Neutrophil (primary cell): ENCODE results near the gene SCNN1B.

ENCODE experiments used
- H3K27ac ChIP-seq: fragments of 200-600 bp; sonication (generic); 2 replicates; pipeline ENCODE4 v1.5.1; 2016; ENCODE audit warnings: mild to moderate bottlenecking, moderate library complexity
- H3K27me3 ChIP-seq: fragments of 200-600 bp; sonication (generic); 2 replicates; pipeline ENCODE4 v1.6.0; 2016; ENCODE audit warnings: mild to moderate bottlenecking
- H3K36me3 ChIP-seq: fragments of 200-600 bp; sonication (generic); 2 replicates; pipeline ENCODE4 v1.5.1; 2017
- H3K4me1 ChIP-seq, 2 experiments: fragments of 200-600 bp in 1 of 2; sonication (generic) in 1 of 2; 1 replicate in 1 of 2; 2 replicates in 1 of 2; pipeline versions ENCODE4 v1.5.1 to v1.6.1; 2013 to 2016; ENCODE audit warnings: low read depth in 1 of 2, low read length in 1 of 2, mild to moderate bottlenecking in 1 of 2, moderate library complexity in 1 of 2; ENCODE audit not compliant: control insufficient read depth in 1 of 2, insufficient read depth in 1 of 2
- H3K4me3 ChIP-seq, 2 experiments: fragments of 200-600 bp in 1 of 2; sonication (generic) in 1 of 2; 1 replicate in 1 of 2; 2 replicates in 1 of 2; pipeline ENCODE4 v1.5.1; 2013 to 2016; ENCODE audit warnings: low read depth in 1 of 2, low read length in 1 of 2, mild to moderate bottlenecking in 1 of 2, moderate library complexity in 1 of 2
- H3K9me3 ChIP-seq: fragments of 200-600 bp; sonication (generic); 2 replicates; pipeline ENCODE4 v1.5.1; 2016
- CTCF ChIP-seq: fragments of 200-600 bp; sonication (generic); IDR thresholded peaks from 2 replicates; pipeline ENCODE4 v1.5.1; 2016; ENCODE audit warnings: antibody characterized with exemption

The SCNN1B gene

GRCh38 chr16:23330583-23331249 lies 28.6 kb downstream of the SCNN1B start:
- H3K27ac ChIP-seq = no peak overlapping the region
- no peaks in the 10 kb centered on the region for H3K36me3 ChIP-seq
- no peaks in the 10 kb centered on the region for H3K4me1 ChIP-seq
- H3K9me3 ChIP-seq = no peaks in the 10 kb centered on the region
- H3K27me3 ChIP-seq = no peaks in the 10 kb centered on the region
- TF ChIP-seq CTCF = no peak
- no peak overlapping the region for H3K4me3 ChIP-seq

- Histone ChIP-seq H3K27ac (no peak overlapping the region), H3K4me3 (no peak overlapping the region), H3K4me1 (no peaks in the 10 kb centered on the region), H3K27me3 (no peaks in the 10 kb centered on the region), H3K9me3 (no peaks in the 10 kb centered on the region), H3K36me3 (no peaks in the 10 kb centered on the region)
- no peak for TF ChIP-seq CTCF
These were observed 31.0 kb downstream of the SCNN1B start for GRCh38 chr16:23333034-23333579.

GRCh38 chr16:23333831-23334456 lies 31.8 kb downstream of the SCNN1B start:
- no peaks in the 10 kb centered on the region for H3K36me3 ChIP-seq
- no peak overlapping the region for H3K27ac ChIP-seq
- H3K4me1 ChIP-seq = no peaks in the 10 kb centered on the region
- H3K9me3 ChIP-seq = no peaks in the 10 kb centered on the region
- TF ChIP-seq CTCF = no peak
- H3K27me3 ChIP-seq = no peaks in the 10 kb centered on the region
- H3K4me3 ChIP-seq = no peak overlapping the region

GRCh38 chr16:23334457-23334853 lies 32.4 kb downstream of the SCNN1B start:
- H3K9me3 ChIP-seq = no peaks in the 10 kb centered on the region
- H3K4me3 ChIP-seq = no peak overlapping the region
- no peaks in the 10 kb centered on the region for H3K27me3 ChIP-seq
- no peaks in the 10 kb centered on the region for H3K36me3 ChIP-seq
- TF ChIP-seq CTCF = no peak
- H3K4me1 ChIP-seq = no peaks in the 10 kb centered on the region
- no peak overlapping the region for H3K27ac ChIP-seq

- H3K9me3 ChIP-seq = no peaks in the 10 kb centered on the region
- TF ChIP-seq CTCF = no peak
- no peaks in the 10 kb centered on the region for H3K4me1 ChIP-seq
- H3K36me3 ChIP-seq = no peaks in the 10 kb centered on the region
- no peak overlapping the region for H3K4me3 ChIP-seq
- H3K27ac ChIP-seq = no peak overlapping the region
- no peaks in the 10 kb centered on the region for H3K27me3 ChIP-seq
These were observed 32.8 kb downstream of the SCNN1B start for GRCh38 chr16:23334950-23335349.
